Loucy (cell line): ENCODE results near the gene NAV2.

Source experiments
- CTCF ChIP-seq: fragments of 200-600 bp; sonication (generic); conservative IDR thresholded peaks from 2 replicates; pipeline ENCODE4 v1.5.1; 2014; ENCODE audit warnings: mild to moderate bottlenecking, antibody characterized with exemption, low read length
- EZH2phosphoT487 ChIP-seq: fragments of 200-600 bp; IDR thresholded peaks from 2 replicates; pipeline ENCODE4 v1.6.1; 2018; ENCODE audit warnings: antibody characterized with exemption, mild to moderate bottlenecking, moderate library complexity, borderline replicate concordance

- TF ChIP-seq CTCF (no peak), EZH2phosphoT487 (no peak)
Measured at GRCh38 chr11:19822531-19822930, 109.9 kb downstream of the NAV2 start.
